ENCODE measurements around the gene HOXA11. TPM values are rescaled to one million over a fixed set of nuclear protein-coding genes. Genes with fewer than 3 reads are reported as not detected.

The HOXA11 gene
- total and polyA plus RNA-seq, 2 of the 4 experiments (the other 2 are of a cell fraction), result 0.05 TPM; not detected in 1

GRCh38 chr7:27203365-27203953, 18.4 kb upstream of the HOXA11 start:
- H3K9me1 ChIP-seq (ENCODE audit: insufficient read depth, low read length), result peaks cover 5% of the 10 kb centered on the region; the same call in 1 of the 2 replicates
- peaks cover 24% of the 10 kb centered on the region for H4K20me1 ChIP-seq (ENCODE audit: insufficient read depth, low read length)
- no peak overlapping the region for H3K14ac ChIP-seq (replicated peaks; ENCODE audit: low read depth, low read length)
- no peak overlapping the region for H3K56ac ChIP-seq (ENCODE audit: extremely low read depth, insufficient read depth, low read length)
- H2BK120ac ChIP-seq (ENCODE audit: low read depth, low read length), result no peak overlapping the region
- ATAC-seq (ENCODE audit: low read depth), result no peak
- H2AK9ac ChIP-seq (replicated peaks; ENCODE audit: low read depth, low read length, poor library complexity), result no peak overlapping the region
- H3K4me1 ChIP-seq (ENCODE audit: control insufficient read depth, insufficient read depth, low read length), result peaks cover 2% of the 10 kb centered on the region; the same call in 1 of the 2 replicates
- H3K4ac ChIP-seq (ENCODE audit: low read depth, low read length), result no peak overlapping the region
- ChIA-PET POLR2A (ENCODE audit: unreplicated experiment) (no interaction called here), CTCF (no interaction called here)
- H3K9me3 ChIP-seq (ENCODE audit: control insufficient read depth, insufficient read depth, low read length), result peaks cover 8% of the 10 kb centered on the region; the same call in 1 of the 2 replicates
- H3K23ac ChIP-seq (ENCODE audit: low read depth, low read length), result no peak overlapping the region
- no peaks in the 10 kb centered on the region for H3K36me3 ChIP-seq (ENCODE audit: control insufficient read depth, insufficient read depth, low read length)
- H3K27ac ChIP-seq (ENCODE audit: insufficient read depth, low read length), result no peak overlapping the region
- no peak overlapping the region for H2AFZ ChIP-seq (replicated peaks; ENCODE audit: low read length, poor library complexity)
- dilution Hi-C loops (cut with HindIII; ENCODE audit: low sequenced_read_pairs, unreplicated experiment) (no loop called here), intact Hi-C loops (cut with micrococcal nuclease) (no loop called here), in situ Hi-C loops (cut with MboI; ENCODE audit: low sequenced_read_pairs) (loop anchor here (5.0 to 10.0 kb wide), 2 partner anchors 379 to 571 kb away; no protein-coding TSS in a partner anchor)
- no peak overlapping the region for H3K4me3 ChIP-seq (ENCODE audit: insufficient read depth, low read depth, low read length)
- H3K4me2 ChIP-seq (ENCODE audit: low read depth, low read length), result no peak overlapping the region
- H2BK15ac ChIP-seq (ENCODE audit: low read depth, low read length), result no peak overlapping the region
- TF ChIP-seq BHLHE40 (IDR thresholded peaks at IDR 0.05; ENCODE audit: low read depth, low read length), result no peak
- TF ChIP-seq FOS (IDR thresholded peaks at IDR 0.05; ENCODE audit: low read depth, low read length), result no peak
- TF ChIP-seq CHD1 (IDR thresholded peaks at IDR 0.05; ENCODE audit: low read depth, low read length), result no peak
- TF ChIP-seq CTCF (conservative IDR thresholded peaks at IDR 0.05; ENCODE audit: low read depth, low read length), result no peak
- TF ChIP-seq RFX5 (IDR thresholded peaks at IDR 0.05; ENCODE audit: low read depth, low read length), result no peak
- no peak for TF ChIP-seq MAZ (IDR thresholded peaks at IDR 0.05; ENCODE audit: borderline replicate concordance, low read depth, low read length)
- TF ChIP-seq NFE2L2 (IDR thresholded peaks at IDR 0.05; ENCODE audit: low read depth, low read length), result no peak
- no peak for TF ChIP-seq MXI1 (IDR thresholded peaks at IDR 0.05; ENCODE audit: borderline replicate concordance, low read depth, low read length)
- TF ChIP-seq CEBPB (IDR thresholded peaks at IDR 0.05; ENCODE audit: low read depth, low read length), result no peak
- no peak for TF ChIP-seq POLR2A (IDR thresholded peaks at IDR 0.05; ENCODE audit: low read depth, low read length)
- TF ChIP-seq MAFK (IDR thresholded peaks at IDR 0.05; ENCODE audit: low read depth, low read length), result no peak
- no peak for TF ChIP-seq USF2 (IDR thresholded peaks at IDR 0.05; ENCODE audit: low read depth, low read length)
- no peak for TF ChIP-seq ELK1 (IDR thresholded peaks at IDR 0.05; ENCODE audit: borderline replicate concordance, low read depth, low read length)
- TF ChIP-seq RAD21 (IDR thresholded peaks at IDR 0.05; ENCODE audit: low read length), result no peak
- TF ChIP-seq RCOR1 (IDR thresholded peaks at IDR 0.05; ENCODE audit: insufficient replicate concordance, low read length), result no peak
- no peak for TF ChIP-seq SMC3 (IDR thresholded peaks at IDR 0.05; ENCODE audit: low read depth, low read length)
- H3K79me1 ChIP-seq (ENCODE audit: low read depth in 1 of 2, low read length in 2 of 2), result no peaks in the 10 kb centered on the region
- no peak overlapping the region for H2BK5ac ChIP-seq (ENCODE audit: low read depth, low read length, poor library complexity, severe bottlenecking)
- H3K18ac ChIP-seq (ENCODE audit: low read depth, low read length), result no peak overlapping the region
- H4K5ac ChIP-seq (ENCODE audit: low read depth, low read length), result no peak overlapping the region
- peaks cover 95% of the 10 kb centered on the region for H3K27me3 ChIP-seq (ENCODE audit: control insufficient read depth, insufficient read depth, low read length)
- H4K91ac ChIP-seq (ENCODE audit: insufficient read depth, low read depth, low read length), result no peak overlapping the region
- no peak overlapping the region for H2AK5ac ChIP-seq (ENCODE audit: low read depth, low read length)
- no TSS peak for BruUV-seq (replicated peaks)
- DNase-seq, result no peak
- H2BK20ac ChIP-seq (ENCODE audit: low read depth, low read length), result no peak overlapping the region
- 0% methylated on average over 1 of the region's 10 CpGs; no CpG with 5 or more reads in 1 of the 2 experiments for WGBS, 2 experiments (ENCODE audit: extremely low coverage in 2 of 2, insufficient read length in 1 of 2)
- H3K9ac ChIP-seq (ENCODE audit: low read depth, low read length), result no peak overlapping the region
- H4K8ac ChIP-seq (ENCODE audit: low read depth in 2 of 2, low read length in 2 of 2), result no peak overlapping the region

All from IMR-90 (cell line).